Osteocyte (in vitro differentiated cells): Measurements from ENCODE around the gene EBNA1BP2. TPM values are rescaled to one million over a fixed set of nuclear protein-coding genes. Genes with fewer than 3 reads are reported as not detected.
A peak's percentile ranks its signal among the peaks of the same experiment; 100 is the strongest.

ENCODE experiments used
- DNase-seq: peaks from one replicate; pipeline ENCODE4 v3.0.0; 2021; ENCODE audit warnings: mixed read lengths; ENCODE audit not compliant: unreplicated experiment; ENCODE audit errors: extremely low spot score
- H3K27ac Mint-ChIP-seq: one replicate; pipeline ENCODE4 v1.8.0; 2021; ENCODE audit warnings: mild to moderate bottlenecking, mixed read lengths; ENCODE audit not compliant: unreplicated experiment
- H3K27me3 Mint-ChIP-seq: one replicate; pipeline ENCODE4 v1.8.0; 2021; ENCODE audit warnings: mixed read lengths; ENCODE audit not compliant: unreplicated experiment
- H3K36me3 Mint-ChIP-seq: one replicate; pipeline ENCODE4 v1.8.0; 2021; ENCODE audit warnings: mixed read lengths; ENCODE audit not compliant: unreplicated experiment
- H3K4me1 Mint-ChIP-seq: one replicate; pipeline ENCODE4 v1.8.0; 2021; ENCODE audit warnings: mixed read lengths; ENCODE audit not compliant: unreplicated experiment
- H3K4me3 Mint-ChIP-seq: one replicate; pipeline ENCODE4 v1.8.0; 2021; ENCODE audit warnings: mild to moderate bottlenecking, moderate library complexity, mixed read lengths; ENCODE audit not compliant: unreplicated experiment
- H3K9me3 Mint-ChIP-seq: one replicate; pipeline ENCODE4 v1.8.0; 2021; ENCODE audit warnings: mixed read lengths; ENCODE audit not compliant: unreplicated experiment
- CTCF ChIP-seq: fragments of 200-600 bp; sonication (generic); IDR thresholded peaks from 2 replicates; pipeline ENCODE4 v1.5.0; 2021; ENCODE audit warnings: antibody characterized with exemption, mild to moderate bottlenecking, moderate library complexity
- long read RNA-seq: library from polyadenylated mRNA; unstranded; transcript quantifications from one replicate; pipeline ENCODE4 v2.0.0, GENCODE V29; 2021
- total RNA-seq: library from RNA; stranded (reverse); gene quantifications from 2 replicates; pipeline ENCODE4 v1.2.1, GENCODE V29; 2021

Gene EBNA1BP2
- total RNA-seq: 38.3 and 42.8 TPM in 2 replicates
- long read RNA-seq, transcript EBNA1BP2-201 (9 exons, 1,322 nt): major isoform, 130 of 141 reads
- long read RNA-seq, partial matches to known transcripts: 5 of 141 reads
- long read RNA-seq, other reads (novel, unspliced or antisense): 6 of 141 reads

- peaks cover 28% of the 10 kb centered on the region for H3K36me3 Mint-ChIP-seq
- peak within 1 kb of the TSS; percentile 90 for H3K27ac Mint-ChIP-seq
- no peaks in the 10 kb centered on the region for H3K9me3 Mint-ChIP-seq
- DNase-seq: peak; percentile 95
- no peak for TF ChIP-seq CTCF
- peaks cover 21% of the 10 kb centered on the region for H3K4me1 Mint-ChIP-seq
- peaks cover 3% of the 10 kb centered on the region for H3K27me3 Mint-ChIP-seq
- H3K4me3 Mint-ChIP-seq: peak within 1 kb of the TSS; percentile 97
These were observed at the start of gene EBNA1BP2, which contains the start of gene CFAP57 for GRCh38 chr1:43171876-43172526. EBNA1BP2 (minus strand) TSS chr1:43172290; CDS start chr1:43172118, 172 bp downstream. CFAP57 (plus strand) TSS chr1:43172330; CDS start chr1:43172754, 424 bp downstream.

GRCh38 chr1:43221797-43222196, 49.7 kb upstream of the EBNA1BP2 start:
- H3K4me3 Mint-ChIP-seq: no peak overlapping the region
- DNase-seq: no peak
- H3K36me3 Mint-ChIP-seq: no peaks in the 10 kb centered on the region
- no peaks in the 10 kb centered on the region for H3K9me3 Mint-ChIP-seq
- peaks cover 3% of the 10 kb centered on the region for H3K4me1 Mint-ChIP-seq
- H3K27me3 Mint-ChIP-seq: no peaks in the 10 kb centered on the region
- H3K27ac Mint-ChIP-seq: no peak overlapping the region
- TF ChIP-seq CTCF: no peak

- H3K36me3 Mint-ChIP-seq: no peaks in the 10 kb centered on the region
- H3K27ac Mint-ChIP-seq: no peak overlapping the region
- TF ChIP-seq CTCF: no peak
- H3K4me1 Mint-ChIP-seq: peaks cover 3% of the 10 kb centered on the region
- no peak for DNase-seq
- H3K4me3 Mint-ChIP-seq: no peak overlapping the region
- H3K9me3 Mint-ChIP-seq: no peaks in the 10 kb centered on the region
- no peaks in the 10 kb centered on the region for H3K27me3 Mint-ChIP-seq
These were observed 49.1 kb upstream of the EBNA1BP2 start for GRCh38 chr1:43220905-43221778.

- H3K4me3 Mint-ChIP-seq: no peak overlapping the region
- H3K27me3 Mint-ChIP-seq: no peaks in the 10 kb centered on the region
- H3K9me3 Mint-ChIP-seq: no peaks in the 10 kb centered on the region
- H3K4me1 Mint-ChIP-seq: peaks cover 9% of the 10 kb centered on the region
- TF ChIP-seq CTCF: no peak
- no peaks in the 10 kb centered on the region for H3K36me3 Mint-ChIP-seq
- no peak overlapping the region for H3K27ac Mint-ChIP-seq
- DNase-seq: no peak
These were observed 45.7 kb upstream of the EBNA1BP2 start for GRCh38 chr1:43217747-43218146.
